Measurements from ENCODE around the gene YIPF1.
"Not testable (repeated sequence)": the region's sequence is repeated elsewhere in the genome, so short reads cannot be mapped to it uniquely, and the experiment has no call there.

GRCh38 chr1:53816584-53816983 lies 73.0 kb downstream of the YIPF1 start:
- not testable (repeated sequence) for TF ChIP-seq CTCF (conservative IDR thresholded peaks at IDR 0.05; ENCODE audit: low read depth, low read length); EZH2 (IDR thresholded peaks at IDR 0.05; ENCODE audit: low read length, unreplicated experiment)

All from PC-3 (cell line).